ENCODE results near the gene AGTPBP1.

Gene AGTPBP1

DNA sequence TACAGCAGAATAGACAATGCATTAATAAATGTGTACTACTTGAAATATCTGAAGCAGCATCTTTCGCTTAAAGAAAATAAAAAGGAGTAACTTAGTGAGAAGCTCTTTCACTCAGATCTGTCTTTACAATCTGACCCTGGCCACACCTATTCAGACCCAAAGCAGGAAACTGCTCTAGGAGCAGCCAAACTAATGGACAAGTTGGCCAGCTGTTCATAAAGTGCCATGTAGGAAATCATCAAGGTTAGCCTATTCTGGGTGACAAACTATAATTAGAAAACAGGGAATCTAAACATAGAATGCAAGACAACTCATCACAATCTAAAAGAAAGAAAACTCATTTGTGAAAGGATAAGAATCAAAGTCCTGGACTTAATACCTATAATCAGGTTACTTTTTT lies 101.3 kb downstream of the AGTPBP1 start:
- no peak overlapping the region for H3K9ac ChIP-seq (ENCODE audit: low read length in 2 of 2)
- H3K27ac ChIP-seq (ENCODE audit: low read length) = no peak overlapping the region
- H3K9me3 ChIP-seq (ENCODE audit: control insufficient read depth in 2 of 2, low read length in 2 of 2) = no peaks in the 10 kb centered on the region
- H3K36me3 ChIP-seq (ENCODE audit: control insufficient read depth in 2 of 2, insufficient read depth in 2 of 2, low read length in 2 of 2) = no peaks in the 10 kb centered on the region
- H3K4me3 ChIP-seq (ENCODE audit: low read length in 2 of 2) = no peak overlapping the region
- H3K4me1 ChIP-seq (ENCODE audit: control insufficient read depth, insufficient read depth, low read length) = no peaks in the 10 kb centered on the region
- H3K27me3 ChIP-seq (ENCODE audit: control insufficient read depth in 1 of 2, insufficient read depth in 2 of 2, low read length in 2 of 2) = no peaks in the 10 kb centered on the region

DNA sequence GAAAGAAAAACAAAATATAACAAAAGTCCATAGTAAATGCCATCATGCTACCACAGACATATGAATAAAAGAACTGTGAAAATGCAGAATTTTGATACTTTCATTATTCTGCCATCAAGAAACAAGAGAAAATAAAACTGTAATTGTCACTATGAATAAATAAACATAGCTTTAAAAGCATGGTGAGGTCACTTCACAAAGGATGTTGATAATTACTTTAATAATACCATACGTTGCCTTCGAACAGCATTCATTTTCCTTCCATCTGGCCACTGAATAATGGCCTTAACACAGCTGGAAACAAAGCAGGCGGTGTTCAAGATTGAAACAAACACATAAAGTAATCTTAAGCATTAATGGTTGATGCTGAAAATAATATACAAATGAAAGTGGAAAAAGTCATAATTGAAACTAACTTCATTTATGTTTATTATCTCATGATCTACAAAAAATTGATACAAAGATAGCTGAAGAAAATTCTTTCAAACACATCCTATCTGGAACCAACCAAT lies 102.0 kb downstream of the AGTPBP1 start:
- Histone ChIP-seq H3K36me3 (ENCODE audit: control insufficient read depth in 2 of 2, insufficient read depth in 2 of 2, low read length in 2 of 2) (no peaks in the 10 kb centered on the region), H3K27ac (ENCODE audit: low read length) (no peak overlapping the region)

DNA sequence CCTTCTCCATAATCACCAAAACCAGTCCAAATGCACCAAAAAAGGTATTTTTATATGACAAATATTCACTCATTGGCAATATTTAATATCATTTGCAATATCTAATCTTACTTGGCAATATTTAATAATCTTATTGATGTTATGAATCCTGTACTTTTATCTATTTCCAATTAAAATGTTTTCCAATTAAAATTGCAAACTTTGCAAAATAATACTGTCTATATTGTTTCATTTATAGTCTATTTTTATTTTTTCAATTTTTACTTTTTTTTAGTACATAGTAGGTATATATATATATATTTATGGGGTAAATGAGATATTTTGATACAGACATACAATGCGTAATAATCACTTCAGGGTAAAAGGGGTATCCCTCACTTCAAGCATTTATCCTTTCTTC lies 109.9 kb downstream of the AGTPBP1 start:
- Histone ChIP-seq H3K4me1 (ENCODE audit: control insufficient read depth, insufficient read depth, low read length) (no peaks in the 10 kb centered on the region), H3K9me3 (ENCODE audit: control insufficient read depth in 2 of 2, low read length in 2 of 2) (no peaks in the 10 kb centered on the region), H3K27ac (ENCODE audit: low read length) (no peak overlapping the region), H3K27me3 (ENCODE audit: control insufficient read depth in 1 of 2, insufficient read depth in 2 of 2, low read length in 2 of 2) (no peaks in the 10 kb centered on the region), H3K36me3 (ENCODE audit: control insufficient read depth in 2 of 2, insufficient read depth in 2 of 2, low read length in 2 of 2) (peaks cover 0 to 2% of the 10 kb centered on the region in 2 donors), H3K9ac (ENCODE audit: low read length in 2 of 2) (no peak overlapping the region), H3K4me3 (ENCODE audit: low read length in 2 of 2) (no peak overlapping the region)

More for the DNA sequence above, 102.0 kb downstream of the AGTPBP1 start:
- Histone ChIP-seq H3K4me1 (ENCODE audit: control insufficient read depth, insufficient read depth, low read length) (no peaks in the 10 kb centered on the region), H3K9ac (ENCODE audit: low read length in 2 of 2) (no peak overlapping the region), H3K4me3 (ENCODE audit: low read length in 2 of 2) (no peak overlapping the region), H3K9me3 (ENCODE audit: control insufficient read depth in 2 of 2, low read length in 2 of 2) (no peaks in the 10 kb centered on the region), H3K27me3 (ENCODE audit: control insufficient read depth in 1 of 2, insufficient read depth in 2 of 2, low read length in 2 of 2) (no peaks in the 10 kb centered on the region)

DNA sequence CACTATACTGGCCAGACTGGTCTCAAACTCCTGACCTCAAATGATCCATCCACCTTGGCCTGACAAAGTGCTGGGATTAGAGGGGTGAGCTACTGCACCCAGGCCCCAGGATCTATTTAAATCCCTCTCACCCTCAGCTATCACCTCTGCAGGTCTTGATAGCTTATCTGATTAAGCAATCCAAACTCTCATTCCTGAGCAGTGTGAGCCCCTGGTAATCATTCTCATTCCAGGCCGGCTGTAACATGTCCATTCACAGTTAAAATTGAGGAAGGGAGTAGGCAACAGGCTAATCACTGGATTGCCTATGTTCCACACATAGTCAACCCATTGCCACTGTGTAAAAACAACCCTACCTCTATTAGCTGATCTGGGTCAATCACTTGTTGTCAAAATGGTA lies 111.1 kb downstream of the AGTPBP1 start:
- no peak overlapping the region for H3K4me3 ChIP-seq (ENCODE audit: low read length in 2 of 2)
- peaks cover 0 to 2% of the 10 kb centered on the region in 2 donors for H3K36me3 ChIP-seq (ENCODE audit: control insufficient read depth in 2 of 2, insufficient read depth in 2 of 2, low read length in 2 of 2)
- H3K27ac ChIP-seq (ENCODE audit: low read length) = no peak overlapping the region
- no peak overlapping the region for H3K9ac ChIP-seq (ENCODE audit: low read length in 2 of 2)
- no peaks in the 10 kb centered on the region for H3K27me3 ChIP-seq (ENCODE audit: control insufficient read depth in 1 of 2, insufficient read depth in 2 of 2, low read length in 2 of 2)
- H3K9me3 ChIP-seq (ENCODE audit: control insufficient read depth in 2 of 2, low read length in 2 of 2) = no peaks in the 10 kb centered on the region
- no peaks in the 10 kb centered on the region for H3K4me1 ChIP-seq (ENCODE audit: control insufficient read depth, insufficient read depth, low read length)

GRCh38 chr9:85617141-85617670 lies 124.5 kb downstream of the AGTPBP1 start:
- no peak overlapping the region for H3K9ac ChIP-seq (ENCODE audit: low read length in 2 of 2)
- no peak overlapping the region for H3K4me3 ChIP-seq (ENCODE audit: low read length in 2 of 2)
- H3K27ac ChIP-seq (ENCODE audit: low read length) = no peak overlapping the region
- no peaks in the 10 kb centered on the region for H3K4me1 ChIP-seq (ENCODE audit: control insufficient read depth, insufficient read depth, low read length)
- H3K27me3 ChIP-seq (ENCODE audit: control insufficient read depth in 1 of 2, insufficient read depth in 2 of 2, low read length in 2 of 2) = no peaks in the 10 kb centered on the region
- no peaks in the 10 kb centered on the region for H3K36me3 ChIP-seq (ENCODE audit: control insufficient read depth in 2 of 2, insufficient read depth in 2 of 2, low read length in 2 of 2)
- H3K9me3 ChIP-seq (ENCODE audit: control insufficient read depth in 2 of 2, low read length in 2 of 2) = no peaks in the 10 kb centered on the region

- no peaks in the 10 kb centered on the region for H3K4me1 ChIP-seq (ENCODE audit: control insufficient read depth, insufficient read depth, low read length)
- no peaks in the 10 kb centered on the region for H3K9me3 ChIP-seq (ENCODE audit: control insufficient read depth in 2 of 2, low read length in 2 of 2)
- H3K27me3 ChIP-seq (ENCODE audit: control insufficient read depth in 1 of 2, insufficient read depth in 2 of 2, low read length in 2 of 2) = no peaks in the 10 kb centered on the region
- H3K9ac ChIP-seq (ENCODE audit: low read length in 2 of 2) = no peak overlapping the region
- no peaks in the 10 kb centered on the region for H3K36me3 ChIP-seq (ENCODE audit: control insufficient read depth in 2 of 2, insufficient read depth in 2 of 2, low read length in 2 of 2)
- H3K27ac ChIP-seq (ENCODE audit: low read length) = no peak overlapping the region
- H3K4me3 ChIP-seq (ENCODE audit: low read length in 2 of 2) = no peak overlapping the region
Measured at GRCh38 chr9:85615792-85616191, 126.0 kb downstream of the AGTPBP1 start.

DNA sequence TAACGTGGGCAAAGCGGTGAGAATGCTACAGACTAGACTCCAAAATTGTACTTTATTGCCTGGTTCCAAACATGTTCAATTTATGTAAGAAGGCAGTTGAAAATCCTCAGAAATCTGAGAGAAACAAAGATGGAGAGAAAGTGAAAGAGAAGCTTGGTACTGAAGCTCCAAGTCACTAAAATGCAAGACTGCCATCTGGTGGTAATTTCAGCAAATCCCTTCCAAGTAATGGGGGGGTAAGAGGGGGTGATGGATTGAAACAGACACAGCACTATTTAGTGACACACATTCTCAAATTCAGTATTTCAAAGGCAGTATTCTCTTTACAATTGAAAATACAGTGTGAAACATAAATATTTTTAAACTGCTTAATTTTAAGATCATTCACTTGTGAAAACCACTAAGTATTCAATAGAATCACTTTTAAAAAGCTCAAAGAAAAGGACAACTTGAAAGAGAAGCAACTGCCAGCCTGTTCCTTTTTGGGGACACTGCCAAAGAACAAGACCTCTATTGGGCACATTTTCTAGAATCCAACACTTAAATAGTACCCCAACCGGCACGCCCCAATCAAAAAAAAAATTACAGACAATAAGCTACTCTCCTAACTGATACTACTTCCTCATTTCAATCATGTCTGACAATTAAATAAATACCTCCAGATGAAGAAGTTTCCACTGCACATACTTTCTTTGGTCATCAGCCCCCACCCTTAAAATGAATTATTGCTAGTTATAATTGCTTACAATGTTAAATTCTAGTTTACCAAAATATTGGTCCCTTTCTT lies 131.5 kb downstream of the AGTPBP1 start:
- Histone ChIP-seq H3K27ac (ENCODE audit: low read length) (no peak overlapping the region), H3K4me1 (ENCODE audit: control insufficient read depth, insufficient read depth, low read length) (no peaks in the 10 kb centered on the region), H3K4me3 (ENCODE audit: low read length in 2 of 2) (peak overlapping the region; percentile 52 to 54), H3K9ac (ENCODE audit: low read length in 2 of 2) (peak overlapping the region; percentile 6 to 50), H3K9me3 (ENCODE audit: control insufficient read depth in 2 of 2, low read length in 2 of 2) (no peaks in the 10 kb centered on the region), H3K36me3 (ENCODE audit: control insufficient read depth in 2 of 2, insufficient read depth in 2 of 2, low read length in 2 of 2) (no peaks in the 10 kb centered on the region), H3K27me3 (ENCODE audit: control insufficient read depth in 1 of 2, insufficient read depth in 2 of 2, low read length in 2 of 2) (no peaks in the 10 kb centered on the region)

DNA sequence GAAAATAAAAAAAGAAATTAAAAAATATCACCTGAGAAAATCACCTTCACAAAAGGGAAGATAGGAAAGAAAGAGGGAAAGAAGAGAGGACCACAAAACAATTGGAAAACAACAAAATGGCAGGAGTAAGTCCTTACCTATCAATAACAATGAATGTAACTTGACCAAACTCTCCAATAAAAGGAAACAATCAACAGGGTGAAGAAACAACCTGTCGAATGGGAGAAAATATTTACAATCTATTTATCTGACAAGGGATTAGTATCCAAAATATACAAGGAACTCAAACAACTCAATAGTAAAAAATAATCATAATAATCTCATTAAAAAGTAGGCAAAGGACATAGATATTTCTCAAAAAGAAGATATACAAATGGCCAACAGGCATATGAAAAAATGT lies 135.8 kb downstream of the AGTPBP1 start:
- no peak overlapping the region for H3K27ac ChIP-seq (ENCODE audit: low read length)
- H3K4me1 ChIP-seq (ENCODE audit: control insufficient read depth, insufficient read depth, low read length) = no peaks in the 10 kb centered on the region
- H3K27me3 ChIP-seq (ENCODE audit: control insufficient read depth in 1 of 2, insufficient read depth in 2 of 2, low read length in 2 of 2) = no peaks in the 10 kb centered on the region
- no peaks in the 10 kb centered on the region for H3K9me3 ChIP-seq (ENCODE audit: control insufficient read depth in 2 of 2, low read length in 2 of 2)
- H3K9ac ChIP-seq (ENCODE audit: low read length in 2 of 2) = no peak overlapping the region
- no peak overlapping the region for H3K4me3 ChIP-seq (ENCODE audit: low read length in 2 of 2)
- H3K36me3 ChIP-seq (ENCODE audit: control insufficient read depth in 2 of 2, insufficient read depth in 2 of 2, low read length in 2 of 2) = peaks cover 0 to 6% of the 10 kb centered on the region in 2 donors

- Histone ChIP-seq H3K9me3 (ENCODE audit: control insufficient read depth in 2 of 2, low read length in 2 of 2) (no peaks in the 10 kb centered on the region), H3K4me1 (ENCODE audit: control insufficient read depth, insufficient read depth, low read length) (no peaks in the 10 kb centered on the region), H3K27ac (ENCODE audit: low read length) (no peak overlapping the region), H3K4me3 (ENCODE audit: low read length in 2 of 2) (no peak overlapping the region), H3K27me3 (ENCODE audit: control insufficient read depth in 1 of 2, insufficient read depth in 2 of 2, low read length in 2 of 2) (no peaks in the 10 kb centered on the region), H3K9ac (ENCODE audit: low read length in 2 of 2) (no peak overlapping the region), H3K36me3 (ENCODE audit: control insufficient read depth in 2 of 2, insufficient read depth in 2 of 2, low read length in 2 of 2) (peaks cover 0 to 6% of the 10 kb centered on the region in 2 donors)
Measured at GRCh38 chr9:85603936-85604335, 137.8 kb downstream of the AGTPBP1 start.

DNA sequence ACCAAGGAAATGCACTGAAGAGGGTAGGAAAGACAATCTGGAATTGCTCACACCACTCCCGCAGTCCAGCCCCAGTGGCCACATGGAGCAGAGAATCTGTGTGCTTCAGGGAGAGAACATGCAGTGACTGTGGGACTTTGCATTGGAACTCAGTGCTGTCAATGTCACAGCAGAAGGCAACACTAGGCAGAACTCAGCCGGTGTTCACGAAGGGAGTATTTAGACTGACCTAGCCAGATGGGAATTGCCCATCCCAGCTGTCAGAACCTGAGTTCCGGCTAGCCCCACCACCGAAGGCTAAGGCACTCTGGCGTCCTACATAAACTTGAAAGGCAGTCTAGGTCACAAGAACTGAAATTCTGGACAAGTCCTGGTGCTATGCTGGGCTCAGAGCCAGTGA lies 139.0 kb downstream of the AGTPBP1 start:
- Histone ChIP-seq H3K9ac (ENCODE audit: low read length in 2 of 2) (no peak overlapping the region), H3K4me1 (ENCODE audit: control insufficient read depth, insufficient read depth, low read length) (no peaks in the 10 kb centered on the region), H3K4me3 (ENCODE audit: low read length in 2 of 2) (no peak overlapping the region), H3K9me3 (ENCODE audit: control insufficient read depth in 2 of 2, low read length in 2 of 2) (no peaks in the 10 kb centered on the region), H3K36me3 (ENCODE audit: control insufficient read depth in 2 of 2, insufficient read depth in 2 of 2, low read length in 2 of 2) (peaks cover 0 to 6% of the 10 kb centered on the region in 2 donors), H3K27ac (ENCODE audit: low read length) (no peak overlapping the region), H3K27me3 (ENCODE audit: control insufficient read depth in 1 of 2, insufficient read depth in 2 of 2, low read length in 2 of 2) (no peaks in the 10 kb centered on the region)

DNA sequence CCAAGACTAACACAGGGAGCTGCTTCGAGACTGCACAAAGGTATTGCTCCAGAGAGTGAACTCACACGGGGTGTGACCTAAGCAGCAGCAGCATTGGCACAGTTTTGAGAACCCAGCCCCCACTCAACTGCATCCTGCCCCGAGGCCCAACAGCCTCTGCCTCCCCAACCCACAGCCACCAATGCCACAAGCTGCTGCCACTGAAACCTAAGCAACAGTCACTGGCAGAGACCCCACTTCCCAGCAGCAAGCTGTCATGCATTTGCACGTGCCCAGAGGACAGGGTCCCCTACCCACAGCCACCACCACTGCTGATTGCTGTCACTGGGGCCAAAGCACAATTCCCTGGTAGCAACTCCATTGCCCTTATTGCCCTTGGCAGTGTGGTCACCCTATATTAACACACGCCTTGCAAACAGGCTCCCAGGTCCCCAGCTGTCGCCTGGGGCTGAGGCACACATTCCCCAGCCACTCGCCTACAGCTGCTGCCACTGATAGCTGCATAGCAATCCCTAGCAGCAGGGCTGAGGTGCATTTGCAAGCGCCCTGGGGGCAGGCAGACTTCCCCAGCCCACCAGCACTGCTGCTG lies 141.0 kb downstream of the AGTPBP1 start:
- no peak overlapping the region for H3K27ac ChIP-seq (ENCODE audit: low read length)
- no peak overlapping the region for H3K9ac ChIP-seq (ENCODE audit: low read length in 2 of 2)
- H3K27me3 ChIP-seq (ENCODE audit: control insufficient read depth in 1 of 2, insufficient read depth in 2 of 2, low read length in 2 of 2) = no peaks in the 10 kb centered on the region
- H3K9me3 ChIP-seq (ENCODE audit: control insufficient read depth in 2 of 2, low read length in 2 of 2) = no peaks in the 10 kb centered on the region
- peaks cover 0 to 6% of the 10 kb centered on the region in 2 donors for H3K36me3 ChIP-seq (ENCODE audit: control insufficient read depth in 2 of 2, insufficient read depth in 2 of 2, low read length in 2 of 2)
- H3K4me1 ChIP-seq (ENCODE audit: control insufficient read depth, insufficient read depth, low read length) = no peaks in the 10 kb centered on the region
- H3K4me3 ChIP-seq (ENCODE audit: low read length in 2 of 2) = no peak overlapping the region
